NOMO-1 treated with dmso at 0.1 percent for 144 hours (cell line): ENCODE measurements around the gene C5AR2.
"Not testable (repeated sequence)": the region's sequence is repeated elsewhere in the genome, so short reads cannot be mapped to it uniquely, and the experiment has no call there.

Experiments used
- DNase-seq: peaks from one replicate; lab custom pipeline; 2025; ENCODE audit not compliant: unreplicated experiment; lab: John Stamatoyannopoulos, UW

C5AR2 gene

GRCh38 chr19:47331931-47332547, at the start of gene C5AR2:
C5AR2 (plus strand) TSS chr19:47332175; CDS start chr19:47340800, 8,625 bp downstream.
- DNase-seq, result no peak

- DNase-seq, result peak; percentile 30
Measured at GRCh38 chr19:47283405-47284059, 48.4 kb upstream of the C5AR2 start.

- DNase-seq, result peak; percentile 38
Measured at GRCh38 chr19:47284324-47284899, 47.6 kb upstream of the C5AR2 start.

- DNase-seq, result peak; percentile 52
Measured at GRCh38 chr19:47296036-47296435, 35.9 kb upstream of the C5AR2 start.

- DNase-seq, result not testable (repeated sequence)
Measured at GRCh38 chr19:47300867-47301266, 31.1 kb upstream of the C5AR2 start.

GRCh38 chr19:47302249-47302648, 29.7 kb upstream of the C5AR2 start:
- no peak for DNase-seq

- no peak for DNase-seq
Measured at GRCh38 chr19:47303966-47304365, 28.0 kb upstream of the C5AR2 start.

- peak; percentile 19 for DNase-seq
Measured at GRCh38 chr19:47305309-47305751, 26.6 kb upstream of the C5AR2 start.

- DNase-seq, result no peak
Measured at GRCh38 chr19:47306303-47306702, 25.7 kb upstream of the C5AR2 start.

- DNase-seq, result no peak
Measured at GRCh38 chr19:47309038-47309437, 22.9 kb upstream of the C5AR2 start.

GRCh38 chr19:47309608-47310007, 22.4 kb upstream of the C5AR2 start, which contains the start of gene C5AR1:
C5AR1 (plus strand) TSS chr19:47309861; CDS start chr19:47309896, 35 bp downstream.
- peak; percentile 17 for DNase-seq

GRCh38 chr19:47310323-47310722, 21.7 kb upstream of the C5AR2 start:
- DNase-seq, result no peak

- peak; percentile 67 for DNase-seq
Measured at GRCh38 chr19:47310819-47311218, 21.2 kb upstream of the C5AR2 start.

- DNase-seq, result no peak
Measured at GRCh38 chr19:47312366-47313006, 19.5 kb upstream of the C5AR2 start.

GRCh38 chr19:47313754-47314295, 18.1 kb upstream of the C5AR2 start:
- no peak for DNase-seq

GRCh38 chr19:47315125-47315821, 16.7 kb upstream of the C5AR2 start:
- DNase-seq, result peak; percentile 94

- DNase-seq, result no peak
Measured at GRCh38 chr19:47316513-47316912, 15.5 kb upstream of the C5AR2 start.

- no peak for DNase-seq
Measured at GRCh38 chr19:47319923-47320871, 11.8 kb upstream of the C5AR2 start.

- no peak for DNase-seq
Measured at GRCh38 chr19:47321630-47322029, 10.3 kb upstream of the C5AR2 start.

GRCh38 chr19:47322058-47322457, 9.9 kb upstream of the C5AR2 start:
- DNase-seq, result no peak
